ENCODE results near the gene DEPDC5. TPM values are rescaled to one million over a fixed set of nuclear protein-coding genes. Genes with fewer than 3 reads are reported as not detected.

The DEPDC5 gene
- total and polyA plus RNA-seq, 9 of the 15 experiments (the other 6 are each of a cell fraction or from before 2014, with no cell fraction given) = 2.3 to 12.3 (median 10.7) TPM

DNA sequence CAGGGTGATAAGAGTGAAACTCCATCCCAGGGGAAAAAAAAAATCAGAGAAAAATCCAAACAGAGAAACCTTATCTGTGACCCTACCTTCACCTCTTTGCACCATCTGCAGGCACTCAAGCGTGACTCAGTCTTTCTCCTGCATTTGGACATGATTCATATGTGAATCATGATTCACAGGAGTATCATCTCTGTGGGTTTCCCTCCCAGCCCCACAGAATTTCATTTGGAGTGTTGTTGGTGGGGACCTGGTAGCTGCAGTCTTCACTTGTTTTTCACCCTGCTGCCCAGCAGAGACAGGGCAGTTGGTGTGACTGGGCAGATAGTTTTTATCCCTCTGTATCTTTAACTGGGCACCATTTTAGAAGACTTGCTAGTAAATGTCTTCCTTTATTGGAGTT lies 75.7 kb downstream of the DEPDC5 start (continued):
- TF ChIP-seq, protein P1, sequence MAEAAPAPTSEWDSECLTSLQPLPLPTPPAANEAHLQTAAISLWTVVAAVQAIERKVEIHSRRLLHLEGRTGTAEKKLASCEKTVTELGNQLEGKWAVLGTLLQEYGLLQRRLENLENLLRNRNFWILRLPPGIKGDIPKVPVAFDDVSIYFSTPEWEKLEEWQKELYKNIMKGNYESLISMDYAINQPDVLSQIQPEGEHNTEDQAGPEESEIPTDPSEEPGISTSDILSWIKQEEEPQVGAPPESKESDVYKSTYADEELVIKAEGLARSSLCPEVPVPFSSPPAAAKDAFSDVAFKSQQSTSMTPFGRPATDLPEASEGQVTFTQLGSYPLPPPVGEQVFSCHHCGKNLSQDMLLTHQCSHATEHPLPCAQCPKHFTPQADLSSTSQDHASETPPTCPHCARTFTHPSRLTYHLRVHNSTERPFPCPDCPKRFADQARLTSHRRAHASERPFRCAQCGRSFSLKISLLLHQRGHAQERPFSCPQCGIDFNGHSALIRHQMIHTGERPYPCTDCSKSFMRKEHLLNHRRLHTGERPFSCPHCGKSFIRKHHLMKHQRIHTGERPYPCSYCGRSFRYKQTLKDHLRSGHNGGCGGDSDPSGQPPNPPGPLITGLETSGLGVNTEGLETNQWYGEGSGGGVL (CRISPR knock-in tag; IDR thresholded peaks at IDR 0.05) = no peak
- no peak for TF ChIP-seq CBX5 (IDR thresholded peaks at IDR 0.05; ENCODE audit: borderline replicate concordance, low read depth)
- no peak for TF ChIP-seq GTF2F1 (IDR thresholded peaks at IDR 0.05; ENCODE audit: low read depth, low read length)

DNA sequence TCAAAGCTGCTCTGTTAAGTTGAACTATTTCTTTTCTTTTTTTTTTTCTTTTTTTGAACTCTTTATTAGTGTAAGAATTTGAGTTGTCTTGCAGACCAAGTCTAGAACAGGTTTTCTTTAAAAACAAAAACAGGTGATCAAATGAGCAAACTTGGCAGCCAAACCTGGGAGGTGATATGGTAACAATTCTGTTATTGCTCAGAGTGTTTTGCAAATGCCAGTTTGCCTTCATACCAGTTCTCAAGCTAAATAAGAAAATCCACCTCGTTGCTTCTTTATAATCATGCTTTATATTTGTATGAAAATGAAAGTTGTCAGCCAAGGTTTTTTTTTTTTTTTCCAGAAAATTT lies 76.9 kb downstream of the DEPDC5 start:
- no peak overlapping the region for H2AFZ ChIP-seq (ENCODE audit: low read depth, low read length)
- no peaks in the 10 kb centered on the region for H3K79me2 ChIP-seq (ENCODE audit: control insufficient read depth, insufficient read depth, low read length)
- no peak overlapping the region for H3K27ac ChIP-seq (ENCODE audit: extremely low read depth, low read depth, low read length)
- ChIA-PET POLR2A (interaction anchor here (0.6 kb wide), 1 partner anchor 383 kb away, joined by 3 read pairs; no protein-coding TSS in a partner anchor), CTCF (ENCODE audit: low intra/inter-chr PET ratio) (no interaction called here)
- H3K9me1 ChIP-seq (ENCODE audit: control insufficient read depth, insufficient read depth, low read length) = no peaks in the 10 kb centered on the region
- peaks cover 5 to 9% of the 10 kb centered on the region in 2 experiments; a peak in 2 of 5 replicates for H3K4me1 ChIP-seq (replicated peaks in 1 of 2; ENCODE audit: control insufficient read depth in 2 of 2, insufficient read depth in 2 of 2, low read length in 2 of 2)
- peaks cover 25% of the 10 kb centered on the region for H3K36me3 ChIP-seq (ENCODE audit: control insufficient read depth, insufficient read depth, low read length)
- no peaks in the 10 kb centered on the region for H3K27me3 ChIP-seq (ENCODE audit: control insufficient read depth in 2 of 2, insufficient read depth in 2 of 2, low read length in 2 of 2)
- no peaks in the 10 kb centered on the region for H3K9me3 ChIP-seq (replicated peaks; ENCODE audit: control insufficient read depth, insufficient read depth, low read depth, low read length)
- no peak for ATAC-seq
- WGBS (ENCODE audit: insufficient coverage, low coverage, missing lambda C conversion rate) = 33% methylated on average over 1 of the region's 1 CpG
- no peak overlapping the region for H3K4me3 ChIP-seq
- no peak overlapping the region for H3K4me2 ChIP-seq (ENCODE audit: insufficient read depth, low read length)
- in situ Hi-C loops (cut with MboI) = no loop called here
- BruUV-seq (replicated peaks) = no TSS peak
- no peak for FAIRE-seq
- H4K20me1 ChIP-seq (replicated peaks; ENCODE audit: control insufficient read depth, insufficient read depth, low read length) = no peaks in the 10 kb centered on the region
- no peak for DNase-seq (ENCODE audit: extremely low read depth in 1 of 4, low spot score in 3 of 4)
- intact Hi-C loops (cut with micrococcal nuclease) = no loop called here
- no peak overlapping the region for H3K9ac ChIP-seq (ENCODE audit: insufficient read depth in 1 of 2, low read depth in 2 of 2, low read length in 2 of 2)
- TF ChIP-seq, protein P2, sequence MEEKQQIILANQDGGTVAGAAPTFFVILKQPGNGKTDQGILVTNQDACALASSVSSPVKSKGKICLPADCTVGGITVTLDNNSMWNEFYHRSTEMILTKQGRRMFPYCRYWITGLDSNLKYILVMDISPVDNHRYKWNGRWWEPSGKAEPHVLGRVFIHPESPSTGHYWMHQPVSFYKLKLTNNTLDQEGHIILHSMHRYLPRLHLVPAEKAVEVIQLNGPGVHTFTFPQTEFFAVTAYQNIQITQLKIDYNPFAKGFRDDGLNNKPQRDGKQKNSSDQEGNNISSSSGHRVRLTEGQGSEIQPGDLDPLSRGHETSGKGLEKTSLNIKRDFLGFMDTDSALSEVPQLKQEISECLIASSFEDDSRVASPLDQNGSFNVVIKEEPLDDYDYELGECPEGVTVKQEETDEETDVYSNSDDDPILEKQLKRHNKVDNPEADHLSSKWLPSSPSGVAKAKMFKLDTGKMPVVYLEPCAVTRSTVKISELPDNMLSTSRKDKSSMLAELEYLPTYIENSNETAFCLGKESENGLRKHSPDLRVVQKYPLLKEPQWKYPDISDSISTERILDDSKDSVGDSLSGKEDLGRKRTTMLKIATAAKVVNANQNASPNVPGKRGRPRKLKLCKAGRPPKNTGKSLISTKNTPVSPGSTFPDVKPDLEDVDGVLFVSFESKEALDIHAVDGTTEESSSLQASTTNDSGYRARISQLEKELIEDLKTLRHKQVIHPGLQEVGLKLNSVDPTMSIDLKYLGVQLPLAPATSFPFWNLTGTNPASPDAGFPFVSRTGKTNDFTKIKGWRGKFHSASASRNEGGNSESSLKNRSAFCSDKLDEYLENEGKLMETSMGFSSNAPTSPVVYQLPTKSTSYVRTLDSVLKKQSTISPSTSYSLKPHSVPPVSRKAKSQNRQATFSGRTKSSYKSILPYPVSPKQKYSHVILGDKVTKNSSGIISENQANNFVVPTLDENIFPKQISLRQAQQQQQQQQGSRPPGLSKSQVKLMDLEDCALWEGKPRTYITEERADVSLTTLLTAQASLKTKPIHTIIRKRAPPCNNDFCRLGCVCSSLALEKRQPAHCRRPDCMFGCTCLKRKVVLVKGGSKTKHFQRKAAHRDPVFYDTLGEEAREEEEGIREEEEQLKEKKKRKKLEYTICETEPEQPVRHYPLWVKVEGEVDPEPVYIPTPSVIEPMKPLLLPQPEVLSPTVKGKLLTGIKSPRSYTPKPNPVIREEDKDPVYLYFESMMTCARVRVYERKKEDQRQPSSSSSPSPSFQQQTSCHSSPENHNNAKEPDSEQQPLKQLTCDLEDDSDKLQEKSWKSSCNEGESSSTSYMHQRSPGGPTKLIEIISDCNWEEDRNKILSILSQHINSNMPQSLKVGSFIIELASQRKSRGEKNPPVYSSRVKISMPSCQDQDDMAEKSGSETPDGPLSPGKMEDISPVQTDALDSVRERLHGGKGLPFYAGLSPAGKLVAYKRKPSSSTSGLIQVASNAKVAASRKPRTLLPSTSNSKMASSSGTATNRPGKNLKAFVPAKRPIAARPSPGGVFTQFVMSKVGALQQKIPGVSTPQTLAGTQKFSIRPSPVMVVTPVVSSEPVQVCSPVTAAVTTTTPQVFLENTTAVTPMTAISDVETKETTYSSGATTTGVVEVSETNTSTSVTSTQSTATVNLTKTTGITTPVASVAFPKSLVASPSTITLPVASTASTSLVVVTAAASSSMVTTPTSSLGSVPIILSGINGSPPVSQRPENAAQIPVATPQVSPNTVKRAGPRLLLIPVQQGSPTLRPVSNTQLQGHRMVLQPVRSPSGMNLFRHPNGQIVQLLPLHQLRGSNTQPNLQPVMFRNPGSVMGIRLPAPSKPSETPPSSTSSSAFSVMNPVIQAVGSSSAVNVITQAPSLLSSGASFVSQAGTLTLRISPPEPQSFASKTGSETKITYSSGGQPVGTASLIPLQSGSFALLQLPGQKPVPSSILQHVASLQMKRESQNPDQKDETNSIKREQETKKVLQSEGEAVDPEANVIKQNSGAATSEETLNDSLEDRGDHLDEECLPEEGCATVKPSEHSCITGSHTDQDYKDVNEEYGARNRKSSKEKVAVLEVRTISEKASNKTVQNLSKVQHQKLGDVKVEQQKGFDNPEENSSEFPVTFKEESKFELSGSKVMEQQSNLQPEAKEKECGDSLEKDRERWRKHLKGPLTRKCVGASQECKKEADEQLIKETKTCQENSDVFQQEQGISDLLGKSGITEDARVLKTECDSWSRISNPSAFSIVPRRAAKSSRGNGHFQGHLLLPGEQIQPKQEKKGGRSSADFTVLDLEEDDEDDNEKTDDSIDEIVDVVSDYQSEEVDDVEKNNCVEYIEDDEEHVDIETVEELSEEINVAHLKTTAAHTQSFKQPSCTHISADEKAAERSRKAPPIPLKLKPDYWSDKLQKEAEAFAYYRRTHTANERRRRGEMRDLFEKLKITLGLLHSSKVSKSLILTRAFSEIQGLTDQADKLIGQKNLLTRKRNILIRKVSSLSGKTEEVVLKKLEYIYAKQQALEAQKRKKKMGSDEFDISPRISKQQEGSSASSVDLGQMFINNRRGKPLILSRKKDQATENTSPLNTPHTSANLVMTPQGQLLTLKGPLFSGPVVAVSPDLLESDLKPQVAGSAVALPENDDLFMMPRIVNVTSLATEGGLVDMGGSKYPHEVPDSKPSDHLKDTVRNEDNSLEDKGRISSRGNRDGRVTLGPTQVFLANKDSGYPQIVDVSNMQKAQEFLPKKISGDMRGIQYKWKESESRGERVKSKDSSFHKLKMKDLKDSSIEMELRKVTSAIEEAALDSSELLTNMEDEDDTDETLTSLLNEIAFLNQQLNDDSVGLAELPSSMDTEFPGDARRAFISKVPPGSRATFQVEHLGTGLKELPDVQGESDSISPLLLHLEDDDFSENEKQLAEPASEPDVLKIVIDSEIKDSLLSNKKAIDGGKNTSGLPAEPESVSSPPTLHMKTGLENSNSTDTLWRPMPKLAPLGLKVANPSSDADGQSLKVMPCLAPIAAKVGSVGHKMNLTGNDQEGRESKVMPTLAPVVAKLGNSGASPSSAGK (IDR thresholded peaks at IDR 0.05) = no peak
- TF ChIP-seq TEAD1 (CRISPR knock-in tag; IDR thresholded peaks at IDR 0.05) = no peak
- no peak for TF ChIP-seq ZNF140 (CRISPR knock-in tag; IDR thresholded peaks at IDR 0.05)
- TF ChIP-seq ZNF551 (CRISPR knock-in tag; IDR thresholded peaks at IDR 0.05) = no peak
- no peak for TF ChIP-seq NEUROD1 (IDR thresholded peaks at IDR 0.05; ENCODE audit: borderline replicate concordance, low read depth, low read length, partially characterized antibody)
- no peak for TF ChIP-seq SUPT5H (IDR thresholded peaks at IDR 0.05)

Data from K562 (cell line).